ENCODE measurements around the gene UFSP2.

- no peak for TF ChIP-seq CTCF (IDR thresholded peaks at IDR 0.05; ENCODE audit: low read depth, low read length, poor library complexity, severe bottlenecking)
- no peak for TF ChIP-seq EZH2phosphoT487 (IDR thresholded peaks at IDR 0.05; ENCODE audit: borderline replicate concordance, low read length)
Observed at GRCh38 chr4:185467991-185468390, 42.2 kb upstream of the UFSP2 start.
